Measurements from ENCODE around the gene SCN1B. TPM values are rescaled to one million over a fixed set of nuclear protein-coding genes. Genes with fewer than 3 reads are reported as not detected.

The SCN1B gene
- total and polyA plus RNA-seq, 10 of the 15 experiments (the other 5 are each of a cell fraction or from before 2014, with no cell fraction given): 0.04 to 0.54 (median 0.11) TPM; not detected in 3

GRCh38 chr19:35084509-35084762 is 54.2 kb downstream of the SCN1B start:
- CTCF ChIA-PET: interaction anchor here (2.6 to 4.4 kb wide), 3 partner anchors 14 to 41 kb away, joined by 13 to 66 read pairs (median 21); no protein-coding TSS in a partner anchor
- no peak for FAIRE-seq
- Histone ChIP-seq H3K36me3 (ENCODE audit: control insufficient read depth in 2 of 2, insufficient read depth in 2 of 2, low read length in 1 of 2) (no peaks in the 10 kb centered on the region), H3K4me2 (ENCODE audit: control insufficient read depth, insufficient read depth) (no peak overlapping the region), H3K27me3 (replicated peaks in 1 of 2; ENCODE audit: control insufficient read depth in 2 of 2, insufficient read depth in 2 of 2, low read length in 1 of 2) (no peaks in the 10 kb centered on the region; a peak in 1 of 4 replicates), H3K9me3 (replicated peaks; ENCODE audit: control insufficient read depth, insufficient read depth, low read length) (no peaks in the 10 kb centered on the region), H3K4me3 (no peak overlapping the region), H3K9ac (ENCODE audit: control insufficient read depth, insufficient read depth, low read length) (no peak overlapping the region), H3K79me2 (ENCODE audit: control insufficient read depth, insufficient read depth, low read length) (no peaks in the 10 kb centered on the region), H2AFZ (ENCODE audit: control insufficient read depth, low read depth, low read length) (no peak overlapping the region), H3K27ac (ENCODE audit: control insufficient read depth, insufficient read depth) (no peak overlapping the region), H3K4me1 (ENCODE audit: control insufficient read depth, insufficient read depth, low read length) (peaks cover 21% of the 10 kb centered on the region), H4K20me1 (ENCODE audit: control insufficient read depth, insufficient read depth) (no peaks in the 10 kb centered on the region)
- no TSS peak for BruUV-seq (replicated peaks)
- no peak for DNase-seq (ENCODE audit: low read depth, low spot score)
- POLR2A ChIA-PET: interaction anchor here (0.6 kb wide), 1 partner anchor 121 kb away, joined by 4 read pairs; no protein-coding TSS in a partner anchor
- ATAC-seq: no peak
- SMC1A ChIA-PET (ENCODE audit: uncharacterized antibody, unreplicated experiment): interaction anchor here (1.0 kb wide), 1 partner anchor 18 kb away, joined by 5 read pairs; no protein-coding TSS in a partner anchor
- intact Hi-C loops (cut with micrococcal nuclease; ENCODE audit: unreplicated experiment) (no loop called here), in situ Hi-C loops (cut with MboI) (no loop called here)
- RAD21 ChIA-PET (ENCODE audit: unreplicated experiment): no interaction called here
- WGBS (ENCODE audit: insufficient coverage, insufficient replicate concordance, low lambda C conversion rate, missing lambda C conversion rate): 56% methylated on average over 2 of the region's 3 CpGs
- TF ChIP-seq TCF7 (IDR thresholded peaks at IDR 0.05; ENCODE audit: borderline replicate concordance): no peak
- TF ChIP-seq TCF12 (IDR thresholded peaks at IDR 0.05; ENCODE audit: low read depth, low read length): no peak
- TF ChIP-seq NRF1 (conservative IDR thresholded peaks at IDR 0.05; ENCODE audit: low read depth, low read length): no peak
- no peak for TF ChIP-seq ATF2 (IDR thresholded peaks at IDR 0.05; ENCODE audit: low read length)
- no peak for TF ChIP-seq MYB (IDR thresholded peaks at IDR 0.05; ENCODE audit: borderline replicate concordance, low read depth, low read length)
- TF ChIP-seq IRF5 (IDR thresholded peaks at IDR 0.05; ENCODE audit: borderline replicate concordance): no peak
- TF ChIP-seq E2F8 (IDR thresholded peaks at IDR 0.05; ENCODE audit: low read depth, partially characterized antibody): no peak
- TF ChIP-seq IKZF1 (conservative IDR thresholded peaks at IDR 0.05): no peak
- TF ChIP-seq CUX1 (IDR thresholded peaks at IDR 0.05; ENCODE audit: insufficient replicate concordance, low read depth, low read length): no peak
- TF ChIP-seq SUZ12 (IDR thresholded peaks at IDR 0.05; ENCODE audit: unreplicated experiment): no peak
- no peak for TF ChIP-seq KAT2A (conservative IDR thresholded peaks at IDR 0.05; ENCODE audit: control insufficient read depth, low read depth, low read length)
- TF ChIP-seq SUPT20H (IDR thresholded peaks at IDR 0.05; ENCODE audit: borderline replicate concordance, control insufficient read depth, low read depth, low read length): no peak
